ENCODE results near the gene CHST8.

CHST8 gene

GRCh38 chr19:33727331-33727998, 105.7 kb downstream of the CHST8 start:
- TF ChIP-seq, protein P1, sequence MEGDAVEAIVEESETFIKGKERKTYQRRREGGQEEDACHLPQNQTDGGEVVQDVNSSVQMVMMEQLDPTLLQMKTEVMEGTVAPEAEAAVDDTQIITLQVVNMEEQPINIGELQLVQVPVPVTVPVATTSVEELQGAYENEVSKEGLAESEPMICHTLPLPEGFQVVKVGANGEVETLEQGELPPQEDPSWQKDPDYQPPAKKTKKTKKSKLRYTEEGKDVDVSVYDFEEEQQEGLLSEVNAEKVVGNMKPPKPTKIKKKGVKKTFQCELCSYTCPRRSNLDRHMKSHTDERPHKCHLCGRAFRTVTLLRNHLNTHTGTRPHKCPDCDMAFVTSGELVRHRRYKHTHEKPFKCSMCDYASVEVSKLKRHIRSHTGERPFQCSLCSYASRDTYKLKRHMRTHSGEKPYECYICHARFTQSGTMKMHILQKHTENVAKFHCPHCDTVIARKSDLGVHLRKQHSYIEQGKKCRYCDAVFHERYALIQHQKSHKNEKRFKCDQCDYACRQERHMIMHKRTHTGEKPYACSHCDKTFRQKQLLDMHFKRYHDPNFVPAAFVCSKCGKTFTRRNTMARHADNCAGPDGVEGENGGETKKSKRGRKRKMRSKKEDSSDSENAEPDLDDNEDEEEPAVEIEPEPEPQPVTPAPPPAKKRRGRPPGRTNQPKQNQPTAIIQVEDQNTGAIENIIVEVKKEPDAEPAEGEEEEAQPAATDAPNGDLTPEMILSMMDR (IDR thresholded peaks at IDR 0.05): no peak

DNA sequence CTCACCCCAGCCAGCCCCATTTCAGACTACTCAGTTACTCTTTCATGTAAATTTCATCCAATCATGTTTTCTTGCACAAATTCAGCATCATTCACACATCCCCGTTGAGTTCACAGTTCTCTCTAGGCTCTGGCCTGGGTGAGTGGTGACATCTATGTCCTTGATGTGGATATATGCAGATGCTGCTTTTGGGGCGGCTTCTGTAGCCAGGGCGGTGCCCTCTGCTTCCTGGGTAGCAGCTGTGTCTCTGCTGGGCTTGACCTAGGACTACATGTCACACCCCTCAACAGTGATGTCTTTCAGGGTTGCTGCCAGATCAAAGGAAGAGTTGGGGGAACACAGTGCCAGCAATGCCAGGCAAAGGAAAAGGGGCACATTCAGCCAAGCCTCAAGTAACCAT, 106.4 kb downstream of the CHST8 start:
- TF ChIP-seq, protein P1 (IDR thresholded peaks at IDR 0.05): no peak

GRCh38 chr19:33730858-33731607, 109.3 kb downstream of the CHST8 start:
- TF ChIP-seq, protein P1 (IDR thresholded peaks at IDR 0.05): no peak

DNA sequence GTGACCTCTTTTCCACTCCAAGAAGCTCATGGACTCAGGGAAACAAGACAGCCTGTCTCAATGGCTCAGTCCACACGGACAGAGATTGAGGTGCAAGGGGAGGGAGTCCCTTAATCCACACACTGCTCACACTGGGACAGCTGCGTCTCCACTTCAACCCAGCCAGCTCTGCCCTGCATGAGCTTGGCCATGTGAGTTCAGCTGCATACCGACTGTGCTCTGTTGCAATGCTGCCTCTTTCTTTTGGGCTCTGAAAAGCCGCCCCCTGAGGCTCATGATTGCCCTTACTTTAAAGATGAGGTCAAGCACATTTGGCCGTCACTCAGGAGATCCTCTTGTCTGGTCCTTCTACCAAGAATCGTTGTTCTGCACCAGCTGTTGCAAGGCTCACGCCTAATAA, 110.1 kb downstream of the CHST8 start:
- TF ChIP-seq, protein P1 (IDR thresholded peaks at IDR 0.05): no peak

- TF ChIP-seq, protein P1 (IDR thresholded peaks at IDR 0.05): no peak
Measured at GRCh38 chr19:33734913-33735312, 113.2 kb downstream of the CHST8 start.

- TF ChIP-seq, protein P1 (IDR thresholded peaks at IDR 0.05): no peak
Measured at GRCh38 chr19:33736158-33736557, 114.4 kb downstream of the CHST8 start.

GRCh38 chr19:33736787-33737186, 115.0 kb downstream of the CHST8 start:
- TF ChIP-seq, protein P1 (IDR thresholded peaks at IDR 0.05): no peak

Data from LNCAP (cell line).